Astrocyte of the spinal cord (primary cell): ENCODE measurements around the gene RIMS3.

Experiments
- DNase-seq: peaks from one replicate; pipeline ENCODE4 v3.0.0; 2011; ENCODE audit warnings: low read depth, low spot score
- H3K4me3 ChIP-seq: 2 replicates; pipeline ENCODE4 v1.5.1; 2011; ENCODE audit warnings: low read depth, mild to moderate bottlenecking, low read length, moderate library complexity
- in situ Hi-C: cut with HindIII; loops from 2 replicates; pipeline ENCODE4 v1.10.0; 2017; ENCODE audit warnings: low sequenced_read_pairs
- TF ChIP-seq, protein P1 (sequence below): IDR thresholded peaks from 2 replicates; pipeline ENCODE4 v1.5.1; 2012; ENCODE audit warnings: low read depth, mild to moderate bottlenecking, low read length, inconsistent platforms

The RIMS3 gene

GRCh38 chr1:40701684-40702083 lies 36.2 kb upstream of the RIMS3 start:
- TF ChIP-seq, protein P1, sequence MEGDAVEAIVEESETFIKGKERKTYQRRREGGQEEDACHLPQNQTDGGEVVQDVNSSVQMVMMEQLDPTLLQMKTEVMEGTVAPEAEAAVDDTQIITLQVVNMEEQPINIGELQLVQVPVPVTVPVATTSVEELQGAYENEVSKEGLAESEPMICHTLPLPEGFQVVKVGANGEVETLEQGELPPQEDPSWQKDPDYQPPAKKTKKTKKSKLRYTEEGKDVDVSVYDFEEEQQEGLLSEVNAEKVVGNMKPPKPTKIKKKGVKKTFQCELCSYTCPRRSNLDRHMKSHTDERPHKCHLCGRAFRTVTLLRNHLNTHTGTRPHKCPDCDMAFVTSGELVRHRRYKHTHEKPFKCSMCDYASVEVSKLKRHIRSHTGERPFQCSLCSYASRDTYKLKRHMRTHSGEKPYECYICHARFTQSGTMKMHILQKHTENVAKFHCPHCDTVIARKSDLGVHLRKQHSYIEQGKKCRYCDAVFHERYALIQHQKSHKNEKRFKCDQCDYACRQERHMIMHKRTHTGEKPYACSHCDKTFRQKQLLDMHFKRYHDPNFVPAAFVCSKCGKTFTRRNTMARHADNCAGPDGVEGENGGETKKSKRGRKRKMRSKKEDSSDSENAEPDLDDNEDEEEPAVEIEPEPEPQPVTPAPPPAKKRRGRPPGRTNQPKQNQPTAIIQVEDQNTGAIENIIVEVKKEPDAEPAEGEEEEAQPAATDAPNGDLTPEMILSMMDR: no peak
- in situ Hi-C loops: no loop called here
- H3K4me3 ChIP-seq: no peak overlapping the region
- DNase-seq: no peak

- TF ChIP-seq, protein P1: no peak
- in situ Hi-C loops: no loop called here
These were observed 34.3 kb upstream of the RIMS3 start for GRCh38 chr1:40699787-40700186.

DNA sequence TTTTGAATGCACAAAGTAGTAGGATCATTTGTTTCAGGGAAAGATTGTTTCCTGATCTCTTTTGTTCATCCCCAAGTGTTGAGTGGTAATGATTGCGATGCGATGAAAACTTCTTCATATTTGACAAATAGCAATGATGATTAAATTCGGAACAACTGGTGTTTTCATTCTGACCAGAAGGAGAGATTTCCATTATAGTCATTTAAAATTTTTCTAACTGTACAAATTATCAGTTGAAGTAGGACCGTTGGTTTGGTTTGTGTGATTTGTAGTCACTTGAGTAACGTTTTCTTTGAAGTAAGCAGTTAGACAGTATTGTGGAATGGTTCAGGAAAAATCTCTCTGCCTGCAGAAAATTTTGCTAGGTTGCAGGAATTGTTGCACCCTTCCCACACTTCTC lies 32.0 kb upstream of the RIMS3 start:
- in situ Hi-C loops: no loop called here
- DNase-seq: no peak
- H3K4me3 ChIP-seq: no peak overlapping the region
- TF ChIP-seq, protein P1: no peak

More at GRCh38 chr1:40699787-40700186, 34.3 kb upstream of the RIMS3 start:
- DNase-seq: no peak
- H3K4me3 ChIP-seq: no peak overlapping the region

DNA sequence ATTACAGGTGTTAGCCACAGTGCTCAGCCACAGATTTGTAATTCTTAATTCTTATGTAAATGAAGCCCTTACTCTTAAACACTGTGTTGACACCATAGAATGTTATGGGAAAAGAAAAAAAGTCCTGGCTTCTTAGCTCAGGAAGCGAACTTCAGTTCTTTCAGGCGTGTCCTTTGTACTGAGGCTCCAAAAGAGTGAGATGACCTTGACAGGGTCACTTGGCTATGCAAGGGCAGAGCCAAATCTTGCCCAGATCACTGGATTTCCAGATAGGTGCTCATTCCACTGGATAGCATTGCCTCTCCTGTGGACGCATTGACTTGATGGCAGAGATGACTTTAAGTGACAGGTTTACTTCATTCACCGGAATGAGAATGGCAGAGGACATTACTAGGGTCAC lies 30.8 kb upstream of the RIMS3 start:
- in situ Hi-C loops: no loop called here
- DNase-seq: no peak
- TF ChIP-seq, protein P1: no peak
- H3K4me3 ChIP-seq: no peak overlapping the region

- in situ Hi-C loops: no loop called here
- TF ChIP-seq, protein P1: no peak
- no peak overlapping the region for H3K4me3 ChIP-seq
- DNase-seq: no peak
These were observed 28.9 kb upstream of the RIMS3 start for GRCh38 chr1:40694353-40694874.

GRCh38 chr1:40693425-40693824 lies 27.9 kb upstream of the RIMS3 start:
- TF ChIP-seq, protein P1: no peak
- no peak for DNase-seq
- in situ Hi-C loops: no loop called here
- H3K4me3 ChIP-seq: no peak overlapping the region
